ENCODE data around the gene TNIP2. TPM values are rescaled to one million over a fixed set of nuclear protein-coding genes. Genes with fewer than 3 reads are reported as not detected.
A peak's percentile ranks its signal among the peaks of the same experiment; 100 is the strongest.

Gene TNIP2
- total and polyA plus RNA-seq, 2 of the 8 experiments (the other 6 are each of a cell fraction or from before 2014, with no cell fraction given): 23.7 to 37.7 TPM

GRCh38 chr4:2786794-2787229, 30.7 kb upstream of the TNIP2 start:
- Histone ChIP-seq H4K91ac (replicated peaks; ENCODE audit: insufficient read length, low read length) (no peak overlapping the region), H2BK120ac (replicated peaks; ENCODE audit: low read depth, low read length) (no peak overlapping the region), H3K9me3 (ENCODE audit: insufficient read depth in 2 of 2, low read depth in 1 of 2, low read length in 1 of 2) (no peaks in the 10 kb centered on the region), H4K20me1 (replicated peaks in 1 of 2; ENCODE audit: control insufficient read depth in 1 of 2, insufficient read depth in 2 of 2, low read length in 2 of 2) (no peaks in the 10 kb centered on the region), H3K4me1 (replicated peaks in 1 of 4; ENCODE audit: control insufficient read depth in 3 of 4, insufficient read depth in 4 of 4, low read length in 3 of 4) (peaks cover 0 to 12% (median 4%) of the 10 kb centered on the region in 4 experiments; a peak in 5 of 7 replicates), H3K18ac (ENCODE audit: extremely low read depth, low read length) (no peak overlapping the region; the same call in 1 of the 2 replicates), H3K27ac (ENCODE audit: low read depth, low read length) (no peak overlapping the region), H3K23ac (ENCODE audit: insufficient read length) (no peak overlapping the region), H3K9ac (replicated peaks in 1 of 4; ENCODE audit: extremely low read depth in 1 of 4, low read depth in 3 of 4, low read length in 3 of 4) (no peak overlapping the region), H3K79me1 (ENCODE audit: low read depth, low read length) (no peaks in the 10 kb centered on the region), H2AFZ (ENCODE audit: low read length) (no peak overlapping the region), H3K36me3 (ENCODE audit: control insufficient read depth in 2 of 4, insufficient read depth in 4 of 4, low read length in 3 of 4) (no peaks in the 10 kb centered on the region), H3K4me3 (ENCODE audit: extremely low read depth in 1 of 4, insufficient read depth in 2 of 4, low read depth in 3 of 4, low read length in 4 of 4) (no peak overlapping the region), H3K4ac (replicated peaks; ENCODE audit: insufficient read length, low read depth, low read length) (no peak overlapping the region), H3K56ac (replicated peaks; ENCODE audit: insufficient read length, low read depth, low read length) (no peak overlapping the region), H3K14ac (ENCODE audit: insufficient read length) (no peak overlapping the region), H2AK5ac (ENCODE audit: low read depth, low read length) (no peak overlapping the region), H2BK20ac (ENCODE audit: low read length) (no peak overlapping the region), H4K5ac (ENCODE audit: insufficient read length, low read depth, low read length) (no peak overlapping the region), H3K79me2 (ENCODE audit: control insufficient read depth in 1 of 2, insufficient read depth in 2 of 2, low read length in 2 of 2) (no peaks in the 10 kb centered on the region), H4K8ac (ENCODE audit: extremely low read depth, insufficient read depth, low read length) (no peak overlapping the region; the same call in 1 of the 2 replicates), H3K4me2 (ENCODE audit: insufficient read depth in 1 of 2, low read depth in 2 of 2, low read length in 2 of 2) (no peak overlapping the region), H2BK12ac (ENCODE audit: low read depth, low read length) (0 out of 2 replicates have a peak overlapping the region, but pooled peaks have one; percentile 27), H2BK5ac (ENCODE audit: low read depth, low read length) (no peak overlapping the region), H3K23me2 (ENCODE audit: low read depth, low read length) (no peaks in the 10 kb centered on the region; the same call in 1 of the 2 replicates), H3K27me3 (replicated peaks in 1 of 4; ENCODE audit: control insufficient read depth in 3 of 4, extremely low read depth in 1 of 4, insufficient read depth in 3 of 4, low read length in 3 of 4) (peaks cover 0 to 2% (median under 1%) of the 10 kb centered on the region in 4 experiments; a peak in 2 of 7 replicates), H2BK15ac (ENCODE audit: low read length) (no peak overlapping the region)
- POLR2A ChIA-PET (ENCODE audit: partially characterized antibody): interaction anchor here (1.2 to 1.7 kb wide), 4 partner anchors 8 to 32 kb away, joined by 3 to 7 read pairs (median 4); no protein-coding TSS in a partner anchor
- WGBS, 2 experiments (ENCODE audit: extremely low coverage in 1 of 2, insufficient coverage in 1 of 2, insufficient read length in 1 of 2, insufficient replicate concordance in 2 of 2, low coverage in 1 of 2, low lambda C conversion rate in 2 of 2, missing lambda C conversion rate in 1 of 2): 94% methylated on average over 9 of the region's 9 CpGs; no CpG with 5 or more reads in 1 of the 2 experiments
- CTCF ChIA-PET (ENCODE audit: partially characterized antibody): interaction anchor here (1.1 to 1.3 kb wide), 4 partner anchors 16 to 25 kb away, joined by 3 to 6 read pairs (median 5); no protein-coding TSS in a partner anchor
- FAIRE-seq (no peak), DNase-seq (ENCODE audit: low read depth in 1 of 2, low spot score in 2 of 2) (no peak)
- TF ChIP-seq CHD1 (IDR thresholded peaks at IDR 0.05; ENCODE audit: low read depth, low read length) (no peak), YY1 (IDR thresholded peaks at IDR 0.05; ENCODE audit: low read depth, low read length) (no peak), TAF7 (optimal IDR thresholded peaks at IDR 0.05; ENCODE audit: borderline replicate concordance, low read depth, low read length) (no peak), SIN3A (conservative IDR thresholded peaks at IDR 0.05 in 1 of 2, IDR thresholded peaks at IDR 0.05 in 1 of 2; ENCODE audit: low read depth in 1 of 2, low read length in 2 of 2) (no peak), CTBP2 (IDR thresholded peaks at IDR 0.05; ENCODE audit: borderline replicate concordance, insufficient read depth, insufficient read length, low read length) (no peak), SAP30 (IDR thresholded peaks at IDR 0.05; ENCODE audit: insufficient read depth, insufficient replicate concordance, low read length) (no peak), CEBPB (IDR thresholded peaks at IDR 0.05; ENCODE audit: low read depth, low read length) (no peak), FOSL1 (IDR thresholded peaks at IDR 0.05; ENCODE audit: insufficient read depth, low read depth, low read length) (no peak), SIRT6 (IDR thresholded peaks at IDR 0.05; ENCODE audit: low read length) (no peak), HDAC2 (IDR thresholded peaks at IDR 0.05; ENCODE audit: borderline replicate concordance in 1 of 2, low read depth in 2 of 2, low read length in 2 of 2) (no peak), NANOG (IDR thresholded peaks at IDR 0.05; ENCODE audit: insufficient read depth, low read depth, low read length, poor library complexity, severe bottlenecking) (no peak), MAX (IDR thresholded peaks at IDR 0.05) (no peak), CHD2 (IDR thresholded peaks at IDR 0.05; ENCODE audit: low read length) (no peak)
